NCI-H2196 treated with DMSO at 0.1 percent for 48 hours (cell line): ENCODE data around the gene PPP2R2C.

Experiments
- DNase-seq: peaks from one replicate; lab custom pipeline; 2025; ENCODE audit not compliant: unreplicated experiment; lab: John Stamatoyannopoulos, UW

The PPP2R2C gene

DNA sequence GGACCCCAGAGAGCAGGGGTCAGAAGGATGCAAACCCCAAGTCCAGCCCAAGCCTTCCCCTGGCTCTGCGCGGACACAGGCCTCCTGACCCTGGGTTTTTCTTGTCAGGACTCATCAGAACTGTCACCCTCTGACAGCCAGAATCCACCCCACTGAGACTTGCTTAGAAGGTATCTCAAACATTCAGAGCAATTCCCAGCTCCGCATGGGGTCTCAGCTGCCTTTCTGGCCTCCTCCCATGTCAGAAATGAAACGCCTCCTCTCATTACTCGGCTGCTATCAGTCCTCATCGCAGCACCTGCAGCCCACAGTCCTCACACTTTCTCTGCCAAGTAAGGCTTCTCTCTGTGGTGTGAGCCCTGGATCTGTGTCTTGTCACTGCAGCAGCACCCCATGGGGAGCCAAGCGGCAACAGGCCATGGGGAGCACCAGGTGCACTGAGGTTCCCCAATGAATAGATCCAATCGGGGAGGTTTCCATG lies 105.0 kb downstream of the PPP2R2C start:
- no peak for DNase-seq

DNA sequence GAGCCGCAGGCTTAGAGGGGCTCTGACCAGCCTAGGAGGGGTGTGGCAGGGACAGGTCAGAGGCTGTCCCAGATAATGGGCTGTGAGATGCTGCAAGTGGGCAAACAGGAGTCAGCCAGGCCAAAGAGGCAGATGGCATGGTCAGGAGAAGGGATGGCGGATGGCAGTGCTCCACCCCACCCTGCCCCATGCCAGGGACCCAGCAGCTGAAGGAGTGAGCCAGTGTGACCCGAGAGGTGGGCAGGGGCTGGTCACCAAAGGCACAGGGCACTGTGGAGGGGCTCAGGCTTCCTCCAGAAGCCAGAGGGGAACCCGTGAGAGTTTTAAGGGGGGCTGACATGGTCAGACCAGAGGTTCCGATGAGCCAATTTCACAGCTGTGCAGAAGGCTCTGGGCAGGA lies 105.8 kb downstream of the PPP2R2C start:
- DNase-seq, result no peak

- DNase-seq, result no peak
These were observed 106.8 kb downstream of the PPP2R2C start for GRCh38 chr4:6365545-6366086.

GRCh38 chr4:6364581-6364980 lies 107.8 kb downstream of the PPP2R2C start:
- no peak for DNase-seq

DNA sequence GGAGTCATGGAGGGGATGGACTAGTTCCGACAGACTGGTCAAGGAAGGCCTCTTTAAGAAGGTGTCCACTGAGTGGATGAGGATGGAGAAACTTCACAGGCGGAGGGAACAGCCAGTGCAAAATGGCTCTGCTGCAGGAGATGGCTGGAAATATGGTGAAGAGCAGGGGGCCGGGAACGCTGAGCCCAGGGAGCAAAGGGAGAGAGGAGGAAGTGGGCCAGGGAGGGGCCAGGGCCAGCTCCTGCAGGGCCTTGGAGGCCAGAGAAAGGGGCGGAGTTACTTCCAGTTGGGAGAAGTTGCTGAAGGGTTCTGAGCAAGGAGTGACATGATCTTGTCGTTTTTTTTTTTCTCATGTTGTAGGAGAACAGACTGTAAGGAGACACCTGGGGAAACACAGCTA lies 108.3 kb downstream of the PPP2R2C start:
- DNase-seq, result no peak

- no peak for DNase-seq
These were observed 109.5 kb downstream of the PPP2R2C start for GRCh38 chr4:6362896-6363295.

DNA sequence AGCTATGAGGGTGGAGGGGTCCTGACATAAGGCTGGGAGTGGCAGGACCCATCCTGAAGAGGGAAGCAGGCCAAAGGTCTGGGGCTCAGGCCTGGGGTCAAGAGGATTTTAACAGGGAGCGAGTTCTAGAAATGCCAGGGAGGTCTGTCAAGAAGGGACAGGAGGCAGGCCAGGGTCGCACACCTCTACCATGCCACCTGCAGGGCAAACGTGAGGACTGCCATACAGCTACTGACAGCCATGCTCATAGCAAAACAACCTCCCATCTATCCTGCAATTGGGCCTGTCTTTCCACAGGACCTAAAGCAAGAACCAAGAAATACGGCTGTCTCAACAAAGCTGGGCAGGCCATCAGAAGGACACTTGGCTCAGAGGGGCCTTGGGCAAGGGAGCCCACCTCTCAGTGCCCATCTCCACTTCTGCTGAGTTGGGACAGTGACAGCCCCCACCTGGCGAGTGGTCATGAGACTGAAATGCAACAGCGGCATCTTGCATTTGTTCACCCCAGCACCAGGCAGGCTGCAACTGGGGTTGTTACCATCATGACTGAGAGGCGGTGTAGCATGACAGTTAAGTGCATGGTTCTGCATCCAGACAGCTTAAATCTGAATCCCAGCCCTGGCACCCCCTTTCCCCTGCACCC lies 110.0 kb downstream of the PPP2R2C start:
- DNase-seq, result no peak

- no peak for DNase-seq
These were observed 111.2 kb downstream of the PPP2R2C start for GRCh38 chr4:6361076-6361784.

DNA sequence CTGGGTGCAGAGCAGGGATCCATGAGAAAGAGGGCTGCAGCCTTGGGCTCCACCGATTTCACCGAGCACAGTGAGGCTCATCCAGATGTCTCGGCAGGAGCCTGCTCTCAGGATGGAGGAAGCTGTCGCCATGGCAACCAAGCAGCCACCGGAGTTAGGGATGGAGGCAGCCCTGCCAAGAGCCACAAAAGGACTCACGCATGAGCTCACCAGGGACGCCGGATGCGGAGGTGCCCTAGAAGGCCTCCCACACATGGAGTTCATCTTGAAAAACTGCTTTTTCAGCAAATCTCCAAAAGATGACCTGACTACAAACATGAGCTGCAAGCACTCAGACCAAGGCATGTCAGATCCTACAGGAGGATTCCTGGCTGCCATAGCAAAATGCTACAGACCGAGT lies 112.0 kb downstream of the PPP2R2C start:
- DNase-seq, result no peak

GRCh38 chr4:6359536-6360308 lies 112.7 kb downstream of the PPP2R2C start:
- DNase-seq, result no peak

GRCh38 chr4:6357476-6357875 lies 114.9 kb downstream of the PPP2R2C start:
- DNase-seq, result no peak

DNA sequence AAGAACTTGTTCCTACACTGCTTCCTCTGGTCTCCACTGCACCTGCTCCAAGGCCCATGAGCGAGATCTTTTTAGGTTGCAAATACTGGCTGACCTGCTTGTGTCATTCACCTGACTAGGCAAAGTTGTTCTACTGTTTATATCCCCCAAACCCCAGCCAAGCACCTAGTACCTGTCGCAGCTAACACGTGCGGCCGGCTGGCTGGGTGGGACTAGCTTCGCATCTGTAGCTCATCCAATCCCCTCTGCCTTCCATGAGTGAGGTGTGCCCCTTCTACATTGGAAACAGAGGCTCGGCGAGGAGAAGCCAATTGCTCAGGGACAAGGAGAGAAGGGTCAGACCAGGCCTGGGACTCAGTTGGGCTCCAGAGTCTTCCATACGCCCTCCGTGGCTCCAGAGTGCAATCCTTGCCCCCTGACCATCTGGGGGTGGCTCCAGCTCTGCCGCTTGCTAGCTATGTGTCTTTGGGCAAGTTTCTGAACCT lies 116.3 kb downstream of the PPP2R2C start:
- DNase-seq, result no peak

- DNase-seq, result no peak
These were observed 117.4 kb downstream of the PPP2R2C start for GRCh38 chr4:6355052-6355451.

- DNase-seq, result no peak
These were observed 117.8 kb downstream of the PPP2R2C start for GRCh38 chr4:6354626-6355025.

- DNase-seq, result no peak
These were observed 118.3 kb downstream of the PPP2R2C start for GRCh38 chr4:6354119-6354518.

GRCh38 chr4:6352031-6352692 lies 120.3 kb downstream of the PPP2R2C start:
- DNase-seq, result no peak

DNA sequence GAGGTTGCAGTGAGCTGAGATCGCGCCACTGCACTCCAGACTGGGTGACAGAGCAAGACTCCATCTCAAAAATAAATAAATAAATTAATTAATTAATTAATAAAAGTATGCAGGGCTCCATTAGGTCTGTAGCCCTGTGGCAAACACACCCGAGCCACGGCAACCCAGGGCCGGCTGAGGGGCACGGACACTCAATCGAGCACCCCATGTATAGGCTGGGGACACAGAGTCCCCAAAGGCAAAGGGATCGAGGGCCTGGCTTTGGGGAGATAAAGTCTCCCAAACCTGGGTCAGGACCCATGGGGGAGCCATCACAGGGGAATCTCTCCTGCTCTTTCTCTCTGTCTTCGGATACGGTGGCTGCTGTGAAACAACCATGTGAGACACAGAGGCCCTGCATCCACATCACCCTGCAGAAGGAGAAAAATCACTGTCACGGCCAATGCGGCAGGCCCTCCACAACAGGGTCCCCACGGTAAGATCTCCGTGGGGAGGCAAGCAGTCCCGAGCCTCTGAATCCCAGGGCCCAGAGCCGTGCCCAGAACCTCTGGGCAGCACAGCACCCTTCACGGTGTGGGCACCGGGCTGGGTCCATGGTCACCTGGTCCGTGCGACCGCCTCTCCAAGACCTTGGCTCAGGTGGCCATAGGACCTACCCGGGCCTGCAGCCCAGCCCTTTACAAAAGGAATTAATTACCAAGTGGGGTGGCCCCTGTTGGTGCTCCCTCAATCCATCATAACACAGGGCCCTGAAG lies 121.0 kb downstream of the PPP2R2C start:
- no peak for DNase-seq

- no peak for DNase-seq
These were observed 121.8 kb downstream of the PPP2R2C start for GRCh38 chr4:6350646-6351045.

GRCh38 chr4:6349896-6350603 lies 122.4 kb downstream of the PPP2R2C start:
- no peak for DNase-seq

GRCh38 chr4:6348408-6348807 lies 124.0 kb downstream of the PPP2R2C start:
- no peak for DNase-seq
